PC-3 (cell line): Measurements from ENCODE around the gene ACY1. TPM values are rescaled to one million over a fixed set of nuclear protein-coding genes. Genes with fewer than 3 reads are reported as not detected.

Experiments used
- ATAC-seq: fragments of 200-7000 bp; cut with Tn5 transposase; 2 replicates; pipeline ENCODE4 v1.9.1; 2020; ENCODE audit warnings: mild to moderate bottlenecking, moderate library complexity
- BruUV-seq: library from RNA; stranded (reverse); fragments of 400-500 nt; replicated peaks from 2 replicates; lab custom pipeline; 2021; lab: Mats Ljungman, UMichigan
- CTCF ChIA-PET: fragments of 300-600 bp; sonication (Branson Sonifier 250); formaldehyde crosslinking; loops from one replicate; lab custom pipeline; 2022; ENCODE audit warnings: antibody characterized with exemption; lab: Charles Lee
- POLR2A ChIA-PET: fragments of 300-600 bp; sonication (Branson Sonifier 250); formaldehyde crosslinking; loops from one replicate; lab custom pipeline; 2022; ENCODE audit warnings: antibody characterized with exemption; ENCODE audit not compliant: unreplicated experiment; lab: Charles Lee
- DNase-seq: peaks from one replicate; pipeline ENCODE4 v3.0.0-alpha.2; 2015
- H2AFZ ChIP-seq: fragments of 300-600 bp; sonication (generic); 2 replicates; pipeline ENCODE4 v1.6.0; 2016; ENCODE audit warnings: antibody characterized with exemption, low read length
- H3F3A ChIP-seq: fragments of 300-600 bp; sonication (generic); one replicate; pipeline ENCODE4 v1.6.0; 2017; ENCODE audit warnings: antibody characterized with exemption, low read length, control low read depth, mild to moderate bottlenecking; ENCODE audit not compliant: unreplicated experiment
- H3K27ac ChIP-seq: fragments of 300-600 bp; sonication (generic); 2 replicates; pipeline ENCODE4 v1.5.1; 2016; ENCODE audit warnings: mild to moderate bottlenecking, low read length
- H3K27me3 ChIP-seq: fragments of 300-600 bp; sonication (generic); 2 replicates; pipeline ENCODE4 v1.6.1; 2016; ENCODE audit warnings: low read length, mixed read lengths
- H3K36me3 ChIP-seq: fragments of 300-600 bp; sonication (generic); 2 replicates; pipeline ENCODE4 v1.6.1; 2016; ENCODE audit warnings: low read depth, mixed run types, low read length, mixed read lengths
- H3K4me1 ChIP-seq: fragments of 300-600 bp; sonication (generic); 2 replicates; pipeline ENCODE4 v1.5.1; 2016; ENCODE audit warnings: low read length; ENCODE audit not compliant: insufficient read depth
- H3K4me2 ChIP-seq: fragments of 300-600 bp; sonication (generic); 2 replicates; pipeline ENCODE4 v1.6.0; 2016; ENCODE audit warnings: low read length
- H3K4me3 ChIP-seq: fragments of 300-600 bp; sonication (generic); 2 replicates; pipeline ENCODE4 v1.5.1; 2016; ENCODE audit warnings: mild to moderate bottlenecking, low read length, mixed read lengths
- H3K79me2 ChIP-seq: fragments of 300-600 bp; sonication (generic); 2 replicates; pipeline ENCODE4 v1.6.1; 2017; ENCODE audit warnings: low read length, mixed read lengths
- H3K9ac ChIP-seq: fragments of 300-600 bp; sonication (generic); 2 replicates; pipeline ENCODE4 v1.6.0; 2016; ENCODE audit warnings: mild to moderate bottlenecking, low read length
- H3K9me2 ChIP-seq: fragments of 300-600 bp; sonication (generic); replicated peaks from 2 replicates; pipeline ENCODE4 v1.6.1; 2016; ENCODE audit warnings: mixed run types, low read length, mixed read lengths
- H3K9me3 ChIP-seq: fragments of 300-600 bp; sonication (generic); 2 replicates; pipeline ENCODE4 v1.6.1; 2016; ENCODE audit warnings: low read length, mixed read lengths
- H4K20me1 ChIP-seq: fragments of 300-600 bp; sonication (generic); 2 replicates; pipeline ENCODE4 v1.6.1; 2016; ENCODE audit warnings: low read length, mixed read lengths
- CTCF ChIP-seq: fragments of 300-600 bp; sonication (generic); conservative IDR thresholded peaks from 2 replicates; pipeline ENCODE4 v1.5.1; 2017; ENCODE audit warnings: antibody characterized with exemption, low read depth, mild to moderate bottlenecking, low read length
- EZH2 ChIP-seq: fragments of 300-600 bp; sonication (generic); IDR thresholded peaks from one replicate; pipeline ENCODE4 v1.6.1; 2017; ENCODE audit warnings: antibody characterized with exemption, mild to moderate bottlenecking, low read length; ENCODE audit not compliant: unreplicated experiment
- EZH2phosphoT487 ChIP-seq: fragments of 300-600 bp; sonication (generic); IDR thresholded peaks from 2 replicates; pipeline ENCODE4 v1.6.1; 2018; ENCODE audit warnings: mild to moderate bottlenecking, antibody characterized with exemption, low read length, borderline replicate concordance
- intact Hi-C: fragments of 100-400 bp; cut with micrococcal nuclease; formaldehyde crosslinking; loops from 2 replicates; pipeline ENCODE4 v1.9.0; 2023
- total RNA-seq: library from RNA; depleted of rRNA; stranded (reverse); fragments of >200 nt; gene quantifications from 2 replicates; pipeline ENCODE4 v1.2.3, GENCODE V29; 2014

The ACY1 gene
- total RNA-seq, 1 experiment from 2014 or later, result 71.3 TPM

- ATAC-seq, result peak; percentile 51
- CTCF ChIA-PET, result no interaction called here
These were observed 31.3 kb downstream of the ACY1 start for GRCh38 chr3:52014613-52015012.

GRCh38 chr3:52015438-52016228 lies 32.3 kb downstream of the ACY1 start:
- H3K4me3 ChIP-seq, result no peak overlapping the region
- H3K9me3 ChIP-seq, result no peaks in the 10 kb centered on the region
- no peaks in the 10 kb centered on the region for H4K20me1 ChIP-seq
- POLR2A ChIA-PET, result no interaction called here
- no peaks in the 10 kb centered on the region for H3K9me2 ChIP-seq
- H2AFZ ChIP-seq, result no peak overlapping the region
- no peak overlapping the region for H3K9ac ChIP-seq
- H3K27me3 ChIP-seq, result no peaks in the 10 kb centered on the region
- no peak overlapping the region for H3K27ac ChIP-seq
- CTCF ChIA-PET, result no interaction called here
- H3K4me2 ChIP-seq, result no peak overlapping the region
- DNase-seq (no peak), ATAC-seq (no peak)
- intact Hi-C loops, result no loop called here
- no peaks in the 10 kb centered on the region for H3K4me1 ChIP-seq
- BruUV-seq, result no TSS peak
- TF ChIP-seq EZH2phosphoT487, result no peak
- no peak for TF ChIP-seq EZH2
- no peaks in the 10 kb centered on the region for H3K36me3 ChIP-seq
- H3F3A ChIP-seq, result no peaks in the 10 kb centered on the region
- H3K79me2 ChIP-seq, result no peaks in the 10 kb centered on the region

More at GRCh38 chr3:52014613-52015012, 31.3 kb downstream of the ACY1 start:
- Histone ChIP-seq H3K9me3 (no peaks in the 10 kb centered on the region), H2AFZ (no peak overlapping the region), H3K27ac (no peak overlapping the region), H3K9me2 (no peaks in the 10 kb centered on the region), H3K36me3 (no peaks in the 10 kb centered on the region), H3K4me1 (no peaks in the 10 kb centered on the region), H4K20me1 (no peaks in the 10 kb centered on the region), H3K4me3 (no peak overlapping the region), H3K79me2 (no peaks in the 10 kb centered on the region), H3K9ac (no peak overlapping the region), H3F3A (no peaks in the 10 kb centered on the region), H3K4me2 (no peak overlapping the region), H3K27me3 (no peaks in the 10 kb centered on the region)
- no TSS peak for BruUV-seq
- intact Hi-C loops, result no loop called here
- TF ChIP-seq EZH2phosphoT487 (no peak), CTCF (peak; percentile 54)
- DNase-seq, result peak; percentile 29
- POLR2A ChIA-PET, result no interaction called here

GRCh38 chr3:52017586-52017985 lies 34.3 kb downstream of the ACY1 start:
- H3K79me2 ChIP-seq, result no peaks in the 10 kb centered on the region
- DNase-seq (no peak), ATAC-seq (no peak)
- no peak overlapping the region for H3K9ac ChIP-seq
- H3K9me2 ChIP-seq, result no peaks in the 10 kb centered on the region
- H3K4me1 ChIP-seq, result no peaks in the 10 kb centered on the region
- no peaks in the 10 kb centered on the region for H3K27me3 ChIP-seq
- ChIA-PET POLR2A (no interaction called here), CTCF (no interaction called here)
- no peaks in the 10 kb centered on the region for H3K36me3 ChIP-seq
- TF ChIP-seq EZH2 (no peak), CTCF (no peak), EZH2phosphoT487 (no peak)
- intact Hi-C loops, result no loop called here
- no peaks in the 10 kb centered on the region for H4K20me1 ChIP-seq
- H3K27ac ChIP-seq, result no peak overlapping the region
- no peak overlapping the region for H3K4me2 ChIP-seq
- no peaks in the 10 kb centered on the region for H3F3A ChIP-seq
- BruUV-seq, result no TSS peak
- no peaks in the 10 kb centered on the region for H3K9me3 ChIP-seq
- H3K4me3 ChIP-seq, result no peak overlapping the region
- no peak overlapping the region for H2AFZ ChIP-seq
